GM12878 (cell line): Measurements from ENCODE around the gene INVS. TPM values are rescaled to one million over a fixed set of nuclear protein-coding genes. Genes with fewer than 3 reads are reported as not detected.

Source experiments
- ATAC-seq: fragments of 200-7000 bp; cut with Tn5 transposase; 3 replicates; pipeline ENCODE4 v1.9.1; 2020; ENCODE audit warnings: mild to moderate bottlenecking, moderate library complexity
- BruUV-seq: library from RNA; stranded (reverse); fragments of 400-500 nt; replicated peaks from 2 replicates; lab custom pipeline; 2021; lab: Mats Ljungman, UMichigan
- CTCF ChIA-PET: fragments of 300-600 bp; sonication (Branson Sonifier 250); formaldehyde crosslinking; extraction: SDS; loops from one replicate; lab custom pipeline; 2021; ENCODE audit warnings: inconsistent platforms; lab: Yijun Ruan, JAX
- POLR2A ChIA-PET: fragments of 350-600 bp; formaldehyde crosslinking; extraction: SDS; loops from one replicate; lab custom pipeline; 2021; ENCODE audit warnings: inconsistent platforms; lab: Charles Lee
- RAD21 ChIA-PET: fragments of 300-600 bp; sonication (Branson Sonifier 250); formaldehyde crosslinking; loops from one replicate; lab custom pipeline; 2023; ENCODE audit warnings: antibody characterized with exemption; ENCODE audit not compliant: unreplicated experiment; lab: Charles Lee
- SMC1A ChIA-PET: fragments of 300-600 bp; sonication (Branson Sonifier 250); formaldehyde crosslinking; loops from one replicate; lab custom pipeline; 2023; ENCODE audit not compliant: unreplicated experiment, uncharacterized antibody; lab: Charles Lee
- DNase-seq: peaks from one replicate; pipeline ENCODE4 v3.0.0-alpha.2; 2011; ENCODE audit warnings: low read depth, low spot score
- FAIRE-seq: peaks from 3 replicates; lab custom pipeline; 2011; peaks lifted over from hg19 to GRCh38; lab: Jason Lieb, UNC
- H2AFZ ChIP-seq: 2 replicates; pipeline ENCODE4 v1.6.0; 2011; ENCODE audit warnings: low read depth, low read length, control low read depth; ENCODE audit not compliant: control insufficient read depth
- H3K27ac ChIP-seq: 2 replicates; pipeline ENCODE4 v1.5.1; 2011; ENCODE audit warnings: control low read depth; ENCODE audit not compliant: control insufficient read depth, insufficient read depth
- H3K27me3 ChIP-seq, 2 experiments: replicated peaks in 1 of 2; 2 replicates each; pipeline versions ENCODE4 v1.6.0 to v1.6.1; 2011; ENCODE audit warnings: low read length in 1 of 2; ENCODE audit not compliant: control insufficient read depth in 2 of 2, insufficient read depth in 2 of 2
- H3K36me3 ChIP-seq, 2 experiments: 2 replicates each; pipeline ENCODE4 v1.5.1; 2011; ENCODE audit warnings: low read length in 1 of 2; ENCODE audit not compliant: control insufficient read depth in 2 of 2, insufficient read depth in 2 of 2
- H3K4me1 ChIP-seq: 2 replicates; pipeline ENCODE4 v1.6.1; 2011; ENCODE audit warnings: mild to moderate bottlenecking, low read length, moderate library complexity, mixed read lengths; ENCODE audit not compliant: control insufficient read depth, insufficient read depth
- H3K4me2 ChIP-seq: 2 replicates; pipeline ENCODE4 v1.6.0; 2011; ENCODE audit warnings: control low read depth; ENCODE audit not compliant: control insufficient read depth, insufficient read depth
- H3K4me3 ChIP-seq: fragments of 200-600 bp; sonication (generic); 2 replicates; pipeline ENCODE4 v1.5.1; 2016
- H3K79me2 ChIP-seq: 2 replicates; pipeline ENCODE4 v1.6.0; 2011; ENCODE audit warnings: low read length; ENCODE audit not compliant: control insufficient read depth, insufficient read depth
- H3K9ac ChIP-seq: 2 replicates; pipeline ENCODE4 v1.8.0; 2011; ENCODE audit warnings: low read length, control low read depth, mixed read lengths; ENCODE audit not compliant: control insufficient read depth, insufficient read depth
- H3K9me3 ChIP-seq: replicated peaks from 3 replicates; pipeline ENCODE4 v1.5.1; 2011; ENCODE audit warnings: mild to moderate bottlenecking, low read length; ENCODE audit not compliant: control insufficient read depth, insufficient read depth
- H4K20me1 ChIP-seq: 2 replicates; pipeline ENCODE4 v1.6.0; 2011; ENCODE audit not compliant: control insufficient read depth, insufficient read depth
- ATF7 ChIP-seq: fragments of 450-650 bp; IDR thresholded peaks from 2 replicates; pipeline ENCODE4 v1.6.1; 2016; ENCODE audit warnings: low read depth, mild to moderate bottlenecking
- CBX3 ChIP-seq: fragments of 200-600 bp; sonication (generic); IDR thresholded peaks from 2 replicates; pipeline ENCODE4 v1.6.1; 2016; ENCODE audit warnings: low read depth, borderline replicate concordance
- E2F8 ChIP-seq: fragments of 450-650 bp; IDR thresholded peaks from 2 replicates; pipeline ENCODE4 v1.6.1; 2018; ENCODE audit warnings: mild to moderate bottlenecking, low read depth, moderate library complexity; ENCODE audit not compliant: partially characterized antibody
- HCFC1 ChIP-seq: fragments of 150-350 bp; IDR thresholded peaks from 2 replicates; pipeline ENCODE4 v1.6.1; 2014; ENCODE audit warnings: low read length
- POLR2A ChIP-seq: IDR thresholded peaks from 2 replicates; pipeline ENCODE4 v1.6.1; 2011; ENCODE audit warnings: low read depth, mild to moderate bottlenecking, low read length
- RFX5 ChIP-seq: IDR thresholded peaks from 2 replicates; pipeline ENCODE4 v1.6.1; 2011; ENCODE audit warnings: low read depth, low read length, improper control_type of control experiment
- TBL1XR1 ChIP-seq: IDR thresholded peaks from 2 replicates; pipeline ENCODE4 v1.6.1; 2012; ENCODE audit warnings: low read depth, low read length, improper control_type of control experiment
- YY1 ChIP-seq: IDR thresholded peaks from 2 replicates; pipeline ENCODE4 v1.6.1; 2011; ENCODE audit warnings: low read depth, mild to moderate bottlenecking, low read length
- ZBTB33 ChIP-seq: fragments of 450-650 bp; IDR thresholded peaks from 2 replicates; pipeline ENCODE4 v1.6.1; 2017; ENCODE audit warnings: mild to moderate bottlenecking
- ZNF622 ChIP-seq: fragments of 450-650 bp; IDR thresholded peaks from 2 replicates; pipeline ENCODE4 v1.6.1; 2017; ENCODE audit warnings: mild to moderate bottlenecking, inconsistent platforms
- WGBS: methylation state at CpG from one replicate; pipeline ENCODE4 v1.1.6; 2016; ENCODE audit warnings: low lambda C conversion rate; ENCODE audit not compliant: insufficient replicate concordance, insufficient coverage; ENCODE audit errors: missing lambda C conversion rate; 5-methylcytosine and 5-hydroxymethylcytosine counted together
- in situ Hi-C: fragments of 300-500 bp; cut with MboI; formaldehyde crosslinking; loops from 9 replicates; pipeline ENCODE4 v1.14.3; 2018; ENCODE audit warnings: mixed read lengths
- intact Hi-C: fragments of 100-400 bp; cut with micrococcal nuclease; formaldehyde crosslinking; loops from one replicate; pipeline ENCODE4 v1.14.2; 2022; ENCODE audit not compliant: unreplicated experiment
- polyA plus RNA-seq, 11 experiments: library from polyadenylated mRNA; depleted of rRNA in 4 of 11; unstranded in 6 of 11; stranded (reverse) in 5 of 11; fragments of >200 nt; fragmentation: Nextera tagmentation in 4 of 11; fragmentation: Illumina TruSeq in 1 of 11; extraction: Ambion mirVana in 4 of 11; extraction: Trizol in 1 of 11; gene quantifications; 1 replicate in 1 of 11; 2 replicates in 10 of 11; pipeline versions ENCODE4 v1.2.1 to v1.2.3, GENCODE V29; 2011 to 2016; ENCODE audit warnings: inconsistent platforms in 2 of 11, missing spikeins in 2 of 11, low read depth in 1 of 11
- total RNA-seq, 4 experiments: library from RNA; depleted of rRNA in 3 of 4; stranded (reverse); fragments of >200 nt in 3 of 4; fragmentation: Illumina TruSeq in 1 of 4; extraction: Trizol in 1 of 4; gene quantifications; 2 replicates each; pipeline versions ENCODE4 v1.2.1 to v1.2.3, GENCODE V29; 2013 to 2021

Gene INVS
- total and polyA plus RNA-seq, 10 of the 15 experiments (the other 5 are each of a cell fraction or from before 2014, with no cell fraction given), result 0.93 to 20.8 (median 13.2) TPM

- WGBS, result 77% methylated on average over 5 of the region's 5 CpGs
- Histone ChIP-seq H3K9ac (no peak overlapping the region), H3K79me2 (no peaks in the 10 kb centered on the region), H3K36me3 (peaks cover 0 to 9% of the 10 kb centered on the region in 2 experiments; a peak in 2 of 4 replicates), H3K4me2 (no peak overlapping the region), H3K27me3 (no peaks in the 10 kb centered on the region), H3K4me1 (peaks cover under 1% of the 10 kb centered on the region), H3K4me3 (no peak overlapping the region), H2AFZ (no peak overlapping the region), H3K9me3 (no peaks in the 10 kb centered on the region), H3K27ac (no peak overlapping the region), H4K20me1 (no peaks in the 10 kb centered on the region; the same call in 1 of the 2 replicates)
- RAD21 ChIA-PET, result interaction anchor here (1.2 to 4.0 kb wide), 5 partner anchors 109 to 389 kb away, joined by 3 to 15 read pairs (median 5); no protein-coding TSS in a partner anchor
- in situ Hi-C loops (loop anchor here (10.0 to 25.0 kb wide), 2 partner anchors 402 to 1049 kb away; partner anchors contain the start of gene NR4A3), intact Hi-C loops (loop anchor here (10.0 kb wide), 1 partner anchor 959 kb away; no protein-coding TSS in a partner anchor)
- TF ChIP-seq RFX5, result no peak
- TF ChIP-seq ZNF622, result no peak
- TF ChIP-seq YY1, result no peak
- TF ChIP-seq ZBTB33, result no peak
- no peak for TF ChIP-seq CBX3
- no peak for TF ChIP-seq HCFC1
- no peak for TF ChIP-seq TBL1XR1
- no peak for TF ChIP-seq E2F8
- no peak for TF ChIP-seq POLR2A
- TF ChIP-seq ATF7, result no peak
- SMC1A ChIA-PET, result interaction anchor here (1.5 to 10.0 kb wide), 5 partner anchors 9 to 184 kb away, joined by 3 to 115 read pairs (median 4); no protein-coding TSS in a partner anchor
- no TSS peak for BruUV-seq
- POLR2A ChIA-PET, result interaction anchor here (0.9 kb wide), 1 partner anchor 183 kb away, joined by 4 read pairs; no protein-coding TSS in a partner anchor
- CTCF ChIA-PET, result interaction anchor here (0.6 to 12.2 kb wide), 11 partner anchors 11 to 1051 kb away, joined by 3 to 143 read pairs (median 4); no protein-coding TSS in a partner anchor
- no peak for ATAC-seq
- no peak for DNase-seq
- no peak for FAIRE-seq
These were observed 114.9 kb downstream of the INVS start for GRCh38 chr9:100213730-100214477.
